Esophagus muscularis mucosa (tissue), 4 donors: ENCODE results near the gene CTNNA2. TPM values are rescaled to one million over a fixed set of nuclear protein-coding genes. Genes with fewer than 3 reads are reported as not detected.

Experiments used
- DNase-seq: peaks from one replicate; pipeline ENCODE4 v3.0.0-alpha.2; 2017; ENCODE audit errors: extremely low spot score
- H3K27ac ChIP-seq, 4 donors: fragments of 200-600 bp; sonication (generic); replicated peaks in 1 of 4; 1 replicate in 3 of 4; 2 replicates in 1 of 4; pipeline ENCODE4 v1.5.1; 2016 to 2019; ENCODE audit warnings: mild to moderate bottlenecking in 1 of 4
- H3K27me3 ChIP-seq, 4 donors: fragments of 200-600 bp; sonication (generic); one replicate each; pipeline versions ENCODE4 v1.5.1 to v1.6.0; 2016 to 2019
- H3K36me3 ChIP-seq, 4 donors: fragments of 200-600 bp; sonication (generic); one replicate each; pipeline ENCODE4 v1.5.1; 2016 to 2019
- H3K4me1 ChIP-seq, 4 donors: fragments of 200-600 bp; sonication (generic); one replicate each; pipeline ENCODE4 v1.5.1; 2016 to 2019
- H3K4me3 ChIP-seq, 4 donors: fragments of 200-600 bp; sonication (generic); 1 replicate in 2 of 4; 2 replicates in 2 of 4; pipeline ENCODE4 v1.5.1; 2016 to 2019; ENCODE audit warnings: mild to moderate bottlenecking in 4 of 4, moderate library complexity in 1 of 4
- H3K9me3 ChIP-seq, 4 donors: fragments of 200-600 bp; sonication (generic); 1 replicate in 3 of 4; 2 replicates in 1 of 4; pipeline ENCODE4 v1.5.1; 2016 to 2019
- EP300 ChIP-seq: sonication (generic); formaldehyde crosslinking; IDR thresholded peaks from one replicate; pipeline ENCODE4 v1.6.1; 2017; ENCODE audit warnings: antibody characterized with exemption
- POLR2A ChIP-seq: fragments of 450-650 bp; IDR thresholded peaks from one replicate; pipeline ENCODE4 v1.6.1; 2017; ENCODE audit warnings: antibody characterized with exemption, moderate library complexity, mild to moderate bottlenecking, low read depth
- POLR2AphosphoS5 ChIP-seq, 2 donors: sonication (generic); formaldehyde crosslinking; IDR thresholded peaks; one replicate each; pipeline ENCODE4 v1.6.1; 2017; ENCODE audit warnings: antibody characterized with exemption in 2 of 2
- WGBS: methylation state at CpG from one replicate; pipeline ENCODE4 v1.1.5; 2018; 5-methylcytosine and 5-hydroxymethylcytosine counted together
- intact Hi-C: fragments of 100-400 bp; cut with DNase I; formaldehyde crosslinking; loops from one replicate; pipeline ENCODE4 v1.15.1; 2023
- total RNA-seq, 4 donors: library from RNA; depleted of rRNA; stranded (reverse); fragments of >200 nt; gene quantifications; one replicate each; pipeline versions ENCODE4 v1.1.0 to v1.2.1, GENCODE V29; 2016
- TF ChIP-seq, protein P1 (sequence below), 3 experiments: fragments of 200-600 bp in 2 of 3; fragments of 450-650 bp in 1 of 3; sonication (generic) in 2 of 3; IDR thresholded peaks; one replicate each; pipeline ENCODE4 v1.5.1; 2017 to 2019; ENCODE audit warnings: antibody characterized with exemption in 3 of 3, mild to moderate bottlenecking in 2 of 3, moderate library complexity in 1 of 3

Gene CTNNA2
- total RNA-seq, 4 donors from 2014 or later, result 0.42 to 2.5 (median 1.1) TPM

DNA sequence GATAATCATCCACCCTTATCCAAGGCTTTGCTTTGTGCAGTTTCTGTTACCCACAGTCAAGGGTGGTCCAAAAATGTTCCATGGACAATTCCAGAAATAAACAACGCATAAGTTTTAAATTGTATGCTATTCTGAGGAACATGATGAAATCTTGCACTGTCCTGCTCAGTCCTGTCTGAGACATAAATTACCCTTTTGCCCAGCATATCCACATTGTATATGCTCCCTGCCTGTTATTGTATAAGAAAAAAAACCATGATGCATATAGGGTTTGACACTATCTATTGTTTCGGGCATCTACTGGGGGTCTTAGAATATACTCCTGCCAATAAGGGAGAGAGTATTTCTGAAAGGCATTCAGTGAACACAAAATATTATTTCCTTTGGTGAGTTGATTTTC, 767.7 kb downstream of the CTNNA2 start:
- 91% methylated on average over 2 of the region's 2 CpGs for WGBS
- Histone ChIP-seq H3K36me3 (no peaks in the 10 kb centered on the region), H3K4me1 (no peaks in the 10 kb centered on the region), H3K9me3 (peaks cover 0 to 4% (median 0%) of the 10 kb centered on the region in 4 donors), H3K27ac (no peak overlapping the region), H3K27me3 (no peaks in the 10 kb centered on the region), H3K4me3 (no peak overlapping the region)
- intact Hi-C loops, result no loop called here
- no peak for DNase-seq
- TF ChIP-seq POLR2AphosphoS5 (IDR thresholded peaks at IDR 0.05) (no peak), POLR2A (no peak), EP300 (no peak)
- TF ChIP-seq, protein P1, sequence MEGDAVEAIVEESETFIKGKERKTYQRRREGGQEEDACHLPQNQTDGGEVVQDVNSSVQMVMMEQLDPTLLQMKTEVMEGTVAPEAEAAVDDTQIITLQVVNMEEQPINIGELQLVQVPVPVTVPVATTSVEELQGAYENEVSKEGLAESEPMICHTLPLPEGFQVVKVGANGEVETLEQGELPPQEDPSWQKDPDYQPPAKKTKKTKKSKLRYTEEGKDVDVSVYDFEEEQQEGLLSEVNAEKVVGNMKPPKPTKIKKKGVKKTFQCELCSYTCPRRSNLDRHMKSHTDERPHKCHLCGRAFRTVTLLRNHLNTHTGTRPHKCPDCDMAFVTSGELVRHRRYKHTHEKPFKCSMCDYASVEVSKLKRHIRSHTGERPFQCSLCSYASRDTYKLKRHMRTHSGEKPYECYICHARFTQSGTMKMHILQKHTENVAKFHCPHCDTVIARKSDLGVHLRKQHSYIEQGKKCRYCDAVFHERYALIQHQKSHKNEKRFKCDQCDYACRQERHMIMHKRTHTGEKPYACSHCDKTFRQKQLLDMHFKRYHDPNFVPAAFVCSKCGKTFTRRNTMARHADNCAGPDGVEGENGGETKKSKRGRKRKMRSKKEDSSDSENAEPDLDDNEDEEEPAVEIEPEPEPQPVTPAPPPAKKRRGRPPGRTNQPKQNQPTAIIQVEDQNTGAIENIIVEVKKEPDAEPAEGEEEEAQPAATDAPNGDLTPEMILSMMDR (IDR thresholded peaks at IDR 0.05), result no peak

DNA sequence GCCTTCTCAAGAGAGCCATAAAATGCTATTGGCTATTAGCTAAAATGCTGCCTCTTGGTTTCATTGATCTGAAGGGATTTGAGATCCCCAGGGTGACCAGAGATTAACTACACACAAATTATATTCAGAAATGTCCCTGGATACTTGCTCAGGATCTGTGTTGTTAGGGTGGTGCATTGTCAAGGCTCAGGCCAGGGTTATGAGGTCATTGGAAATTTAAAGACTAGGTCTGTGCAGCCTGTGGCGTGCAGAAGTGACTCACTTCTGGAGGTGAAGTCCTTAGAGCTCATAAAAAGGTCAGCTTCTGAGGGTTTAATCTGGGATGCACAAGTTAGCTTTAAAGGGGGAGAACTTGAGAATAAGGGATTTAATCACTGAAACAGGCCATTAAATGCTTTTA, 768.2 kb downstream of the CTNNA2 start:
- H3K9me3 ChIP-seq, result peaks cover 0 to 4% (median 0%) of the 10 kb centered on the region in 4 donors
- no peaks in the 10 kb centered on the region for H3K27me3 ChIP-seq
- WGBS, result 88% methylated on average over 1 of the region's 1 CpG
- H3K4me3 ChIP-seq, result no peak overlapping the region
- H3K36me3 ChIP-seq, result no peaks in the 10 kb centered on the region
- intact Hi-C loops, result no loop called here
- TF ChIP-seq EP300 (no peak), POLR2AphosphoS5 (IDR thresholded peaks at IDR 0.05) (no peak), POLR2A (no peak)
- TF ChIP-seq, protein P1 (IDR thresholded peaks at IDR 0.05), result no peak
- H3K4me1 ChIP-seq, result no peaks in the 10 kb centered on the region
- DNase-seq, result no peak
- H3K27ac ChIP-seq, result no peak overlapping the region

DNA sequence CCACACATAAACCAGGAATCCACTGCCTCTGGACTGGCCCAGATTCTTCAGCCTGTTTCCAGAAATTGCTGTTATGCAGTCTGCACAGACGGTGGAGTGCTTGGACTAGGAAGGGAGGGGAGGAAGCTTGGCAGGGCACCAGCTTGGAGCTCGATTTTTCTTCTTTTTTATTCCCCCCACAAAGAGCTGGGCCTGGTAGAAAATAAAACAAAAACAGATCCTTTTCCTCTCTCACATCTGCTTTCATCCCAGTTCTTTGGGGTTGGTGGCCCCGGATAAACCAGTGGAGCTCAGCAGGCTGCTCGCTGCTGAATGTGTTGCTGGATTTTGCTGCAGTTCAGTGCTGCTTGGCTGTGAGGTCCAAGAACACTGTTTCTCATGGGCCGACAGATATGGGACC, 775.7 kb downstream of the CTNNA2 start:
- WGBS, result 27% methylated on average over 5 of the region's 5 CpGs
- no peak for TF ChIP-seq POLR2A
- TF ChIP-seq POLR2AphosphoS5 (IDR thresholded peaks at IDR 0.05), result peak in 1 of 2 donors; percentile 12
- no peak for TF ChIP-seq EP300
- TF ChIP-seq, protein P1 (IDR thresholded peaks at IDR 0.05), result peak; percentile 38 to 43 (median 39)
- no peak for DNase-seq
- Histone ChIP-seq H3K27ac (no peak overlapping the region), H3K9me3 (no peaks in the 10 kb centered on the region), H3K27me3 (no peaks in the 10 kb centered on the region), H3K4me3 (no peak overlapping the region), H3K4me1 (peaks cover 0 to 29% (median 20%) of the 10 kb centered on the region in 4 donors), H3K36me3 (no peaks in the 10 kb centered on the region)
- intact Hi-C loops, result no loop called here

DNA sequence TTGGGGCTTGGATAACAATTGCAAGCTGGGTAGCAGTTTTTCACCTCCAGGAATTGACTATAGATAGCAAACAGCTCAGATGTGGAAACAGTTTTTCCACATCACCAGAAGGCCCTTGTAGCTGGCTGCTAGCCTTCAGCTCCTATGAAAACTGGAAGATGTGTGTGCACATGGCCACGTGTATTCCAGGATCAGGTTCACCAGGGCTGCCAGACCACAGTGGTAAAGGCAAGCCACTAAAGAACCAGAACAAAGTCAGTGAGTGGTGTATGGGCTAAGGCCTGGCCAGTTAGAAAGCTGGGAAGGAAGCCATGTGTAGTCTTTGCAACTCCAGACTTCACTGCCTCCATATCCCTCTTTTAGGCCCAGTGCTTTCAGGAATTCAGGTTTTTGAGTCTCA, 778.8 kb downstream of the CTNNA2 start:
- H3K27me3 ChIP-seq, result no peaks in the 10 kb centered on the region
- intact Hi-C loops, result no loop called here

More for the DNA sequence above, 778.8 kb downstream of the CTNNA2 start:
- Histone ChIP-seq H3K36me3 (no peaks in the 10 kb centered on the region), H3K27ac (no peak overlapping the region), H3K4me1 (peaks cover 0 to 29% (median 20%) of the 10 kb centered on the region in 4 donors), H3K9me3 (peaks cover 0 to 3% (median 0%) of the 10 kb centered on the region in 4 donors), H3K4me3 (no peak overlapping the region)
- no peak for DNase-seq
- TF ChIP-seq POLR2AphosphoS5 (IDR thresholded peaks at IDR 0.05) (no peak), POLR2A (no peak), EP300 (no peak)
- TF ChIP-seq, protein P1 (IDR thresholded peaks at IDR 0.05), result no peak
- WGBS, result 27% methylated on average over 1 of the region's 1 CpG
